KOPT-K1 (cell line): Measurements from ENCODE around the gene LMO1.

ENCODE experiments used
- H3K27ac ChIP-seq: fragments of 200-600 bp; sonication (generic); 2 replicates; pipeline ENCODE4 v1.5.1; 2016; ENCODE audit warnings: antibody characterized with exemption, mild to moderate bottlenecking, low read depth, low read length; ENCODE audit not compliant: poor library complexity, severe bottlenecking
- H3K36me3 ChIP-seq: fragments of 200-600 bp; sonication (generic); 2 replicates; pipeline ENCODE4 v1.5.1; 2017; ENCODE audit warnings: antibody characterized with exemption, mild to moderate bottlenecking, low read length, moderate library complexity; ENCODE audit not compliant: insufficient read depth
- H3K9me3 ChIP-seq: fragments of 200-600 bp; sonication (generic); 2 replicates; pipeline ENCODE4 v1.5.1; 2017; ENCODE audit warnings: antibody characterized with exemption, low read length, mild to moderate bottlenecking; ENCODE audit not compliant: insufficient read depth, poor library complexity, severe bottlenecking

LMO1 gene

DNA sequence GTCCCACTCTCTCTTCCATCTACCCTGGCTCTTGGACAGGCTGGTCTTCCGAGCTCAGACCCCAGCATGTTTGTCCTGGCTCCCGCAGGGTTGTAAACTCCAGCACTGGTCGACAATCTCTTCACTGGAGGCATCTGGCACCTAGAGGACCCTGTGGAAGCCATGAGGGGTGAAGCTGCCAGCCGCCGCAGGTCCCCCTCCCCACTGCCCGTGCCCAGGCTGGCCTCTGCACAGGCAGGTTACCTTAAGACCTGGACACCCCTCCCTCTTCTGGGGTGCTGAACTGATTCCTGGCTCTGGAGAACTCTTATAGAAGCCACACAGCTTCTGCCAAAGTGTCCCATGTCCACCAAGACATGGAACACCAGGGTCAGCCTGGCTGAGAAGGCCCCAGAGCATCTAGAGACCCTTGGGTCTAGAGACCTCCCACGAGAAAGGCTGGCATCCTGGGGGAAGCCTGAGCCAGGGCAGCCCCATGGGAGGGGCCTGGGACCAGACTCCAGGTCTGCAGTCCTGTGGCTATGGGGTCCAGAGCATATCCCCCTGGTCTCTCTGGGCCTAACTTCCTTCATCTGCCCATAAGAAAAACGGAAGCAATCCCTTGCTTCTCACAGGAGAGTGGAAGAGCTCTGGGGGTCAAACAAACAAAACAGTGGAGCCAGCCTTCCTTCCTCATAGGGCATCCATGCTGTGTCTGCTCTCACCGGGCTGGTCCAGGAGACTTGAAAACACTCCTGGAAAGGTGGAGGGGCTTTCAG is 30.6 kb downstream of the LMO1 start:
- no peak overlapping the region for H3K27ac ChIP-seq

DNA sequence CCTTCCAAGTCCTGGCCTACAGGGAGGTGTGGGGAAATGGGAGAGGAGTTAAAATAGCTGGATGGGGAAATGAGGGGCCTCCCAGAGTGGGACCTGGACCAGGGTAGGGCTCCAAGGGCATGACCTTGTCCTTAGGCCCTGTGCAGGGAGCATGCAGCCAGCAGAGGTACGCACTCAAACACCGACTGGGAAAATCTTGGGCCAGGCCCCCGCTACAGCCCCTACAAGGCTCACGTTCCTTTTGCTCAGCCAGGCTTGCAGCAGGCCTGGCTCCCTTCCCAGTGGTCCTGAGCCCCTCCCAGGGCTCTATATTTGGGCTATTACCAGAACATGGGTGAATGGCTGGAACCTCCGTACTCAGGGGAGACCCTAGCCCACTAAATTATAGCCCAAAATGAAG is 31.3 kb downstream of the LMO1 start:
- no peaks in the 10 kb centered on the region for H3K9me3 ChIP-seq
- H3K27ac ChIP-seq: no peak overlapping the region

More for the DNA sequence above, 30.6 kb downstream of the LMO1 start:
- no peaks in the 10 kb centered on the region for H3K9me3 ChIP-seq
- no peaks in the 10 kb centered on the region for H3K36me3 ChIP-seq

DNA sequence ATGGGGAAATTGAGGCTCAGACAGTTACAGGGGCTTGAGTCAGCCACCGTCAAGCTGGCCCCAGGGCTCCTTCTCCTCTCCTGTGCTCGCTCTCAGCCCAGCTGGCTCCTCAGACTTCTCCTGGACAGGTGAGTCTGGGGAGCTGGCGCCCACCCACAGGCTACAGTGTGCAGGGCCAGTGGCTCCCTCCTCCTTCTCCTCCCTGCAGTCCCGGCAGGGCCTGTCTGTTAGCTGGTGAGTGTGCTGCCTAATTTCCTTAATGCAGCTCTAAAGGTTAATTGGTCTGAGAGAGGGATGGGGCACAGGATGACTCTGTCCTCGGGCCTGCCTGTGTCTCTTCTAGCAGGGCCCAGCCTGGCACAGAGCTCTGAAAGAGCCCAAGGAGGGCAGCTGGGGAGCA is 31.7 kb downstream of the LMO1 start:
- H3K36me3 ChIP-seq: no peaks in the 10 kb centered on the region
- H3K27ac ChIP-seq: no peak overlapping the region
- H3K9me3 ChIP-seq: no peaks in the 10 kb centered on the region

More for the DNA sequence above, 31.3 kb downstream of the LMO1 start:
- no peaks in the 10 kb centered on the region for H3K36me3 ChIP-seq

DNA sequence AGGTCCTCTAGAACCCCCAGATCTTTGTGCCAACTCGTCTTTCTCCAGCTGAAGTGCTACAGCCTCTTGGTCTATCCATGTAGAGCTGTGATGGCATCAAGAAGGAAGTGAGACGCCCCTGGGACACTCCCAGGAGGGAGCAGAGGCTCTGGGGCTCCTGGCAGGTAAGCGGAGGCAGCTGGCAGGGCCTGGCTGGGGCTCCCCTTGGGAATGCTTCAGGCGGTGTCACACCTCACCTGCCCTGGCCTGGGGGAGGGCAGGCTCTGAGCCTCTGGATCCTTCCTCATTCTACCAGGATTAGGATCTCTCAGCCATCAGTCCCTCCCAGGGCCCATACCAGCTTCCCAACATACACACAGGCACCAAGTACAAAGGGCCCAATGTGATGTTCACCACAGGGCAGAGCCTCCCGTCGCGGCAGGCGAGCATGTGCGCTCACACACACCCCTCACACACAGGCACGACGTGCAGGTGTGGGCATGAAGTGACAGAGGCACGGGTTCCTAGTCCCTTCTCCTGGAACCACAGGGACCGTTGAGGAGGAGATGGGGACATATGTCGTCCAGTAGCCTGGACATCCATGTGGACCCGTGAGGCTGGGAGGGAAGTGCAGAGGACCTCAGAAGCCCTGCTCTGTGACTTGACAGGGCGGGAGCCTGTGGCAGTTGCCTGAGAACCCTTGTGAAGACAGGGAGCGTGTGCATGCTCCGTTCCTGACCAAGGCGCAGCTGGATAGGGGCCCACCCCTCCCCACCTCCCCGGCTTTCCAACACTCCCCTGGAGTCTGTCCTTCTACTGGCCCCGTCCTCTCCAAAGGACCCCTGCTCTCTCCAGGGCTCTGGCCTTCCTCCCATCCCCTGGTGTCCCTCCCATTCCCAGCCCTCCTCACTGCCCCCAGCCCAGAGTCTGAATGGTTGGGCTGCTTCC is 32.5 kb downstream of the LMO1 start:
- H3K27ac ChIP-seq: no peak overlapping the region
- H3K36me3 ChIP-seq: no peaks in the 10 kb centered on the region
- no peaks in the 10 kb centered on the region for H3K9me3 ChIP-seq

DNA sequence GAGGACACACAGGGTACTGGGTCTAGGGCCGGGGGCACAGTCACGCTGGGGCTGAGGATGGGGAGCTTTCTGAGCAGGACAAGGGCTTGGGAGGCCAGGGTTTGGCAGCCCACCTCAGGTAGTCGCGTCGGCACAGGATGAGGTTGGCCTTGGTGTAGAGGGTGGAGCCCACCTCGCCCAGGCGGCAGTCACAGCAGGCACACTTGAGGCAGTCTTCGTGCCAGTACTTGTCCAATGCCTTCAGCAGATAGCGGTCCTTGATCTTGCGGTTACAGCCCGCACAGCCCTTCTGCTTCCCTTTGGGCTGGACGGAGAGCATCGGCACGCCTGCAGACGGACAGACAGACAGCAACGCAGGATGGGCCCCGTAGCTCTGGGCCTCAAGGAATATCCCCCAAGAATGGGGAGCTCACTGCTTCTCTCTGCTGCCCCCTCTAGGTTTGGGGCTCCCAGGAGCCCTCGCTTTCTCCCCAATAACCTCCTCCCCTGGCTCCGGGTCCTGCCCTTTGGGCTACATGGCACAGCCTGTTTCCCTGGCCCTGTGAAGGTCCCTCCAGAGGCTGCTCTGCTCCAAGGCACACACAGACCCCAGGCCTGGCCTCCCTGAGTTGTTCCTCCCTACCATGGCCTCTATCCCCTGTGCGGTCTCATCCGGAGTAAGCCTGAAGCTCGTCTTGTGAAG is 33.4 kb downstream of the LMO1 start:
- Histone ChIP-seq H3K9me3 (no peaks in the 10 kb centered on the region), H3K36me3 (no peaks in the 10 kb centered on the region)

GRCh38 chr11:8229299-8230177 is 34.1 kb downstream of the LMO1 start:
- Histone ChIP-seq H3K36me3 (no peaks in the 10 kb centered on the region), H3K9me3 (no peaks in the 10 kb centered on the region), H3K27ac (no peak overlapping the region)

More for the DNA sequence above, 33.4 kb downstream of the LMO1 start:
- H3K27ac ChIP-seq: no peak overlapping the region

DNA sequence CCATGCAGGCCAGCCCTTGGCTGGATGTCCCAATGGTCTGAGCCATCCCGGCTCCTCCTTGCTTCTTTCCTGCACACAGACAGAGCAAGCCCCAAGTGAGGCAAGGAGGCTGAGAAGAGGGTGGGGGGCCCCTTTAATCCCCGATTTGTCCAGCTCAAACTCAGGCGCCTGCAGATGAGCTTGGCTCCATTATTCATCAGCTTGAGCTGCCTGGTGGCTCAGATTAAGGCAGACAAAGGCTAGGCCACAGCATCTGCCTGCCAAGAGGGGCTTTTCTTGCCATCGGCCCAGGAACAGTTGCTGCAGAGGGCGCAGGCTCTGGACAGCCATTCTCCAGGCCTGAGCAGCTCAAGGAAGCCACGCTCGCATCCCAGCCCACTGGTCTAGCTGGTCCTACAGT is 35.4 kb downstream of the LMO1 start:
- Histone ChIP-seq H3K9me3 (no peaks in the 10 kb centered on the region), H3K27ac (no peak overlapping the region)

DNA sequence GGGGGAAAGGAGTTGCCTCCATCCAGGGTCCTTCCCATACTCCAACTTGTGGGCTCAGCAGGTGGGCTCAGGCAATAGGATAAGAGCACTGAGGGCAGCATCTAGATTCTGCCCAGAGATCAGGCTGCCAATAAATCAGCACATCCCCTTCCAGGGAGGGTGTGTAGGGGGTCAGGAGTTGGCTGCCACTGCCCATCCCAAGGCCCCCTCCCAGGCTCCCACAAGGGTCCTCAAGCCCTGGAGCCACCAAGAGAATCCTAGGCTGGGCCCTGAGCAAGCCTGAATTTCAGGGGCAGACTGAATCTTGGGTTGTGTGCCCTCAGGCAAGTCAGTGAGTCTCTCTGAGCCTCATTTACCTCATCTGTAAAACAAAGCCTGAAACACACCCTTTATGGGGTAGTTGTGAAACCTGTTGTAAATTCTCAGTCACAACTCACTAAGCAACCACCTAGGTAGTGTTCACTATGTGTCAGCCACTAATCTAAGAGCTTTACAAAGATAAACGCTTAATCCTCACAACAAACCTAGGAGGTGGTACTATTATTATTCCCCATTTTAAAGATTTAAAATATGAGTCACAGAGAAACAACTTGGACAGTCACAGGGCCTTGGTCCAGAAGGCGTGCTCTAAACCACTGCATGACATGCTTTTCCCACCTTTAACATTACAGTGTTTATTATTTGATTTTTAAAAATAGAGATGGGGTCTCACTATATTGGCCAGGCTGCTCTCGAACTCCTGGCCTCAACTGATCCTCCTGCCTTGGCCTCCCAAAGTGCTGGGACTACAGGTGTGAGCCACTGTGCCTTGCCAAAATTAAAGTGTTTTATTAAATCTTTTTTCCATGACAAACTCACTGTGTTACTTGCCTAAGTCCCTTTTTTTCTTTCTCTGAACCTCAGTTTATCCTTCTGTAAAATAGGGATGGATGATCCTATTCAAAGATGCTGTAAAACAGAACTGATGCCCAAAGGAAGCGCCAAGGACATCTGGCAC is 36.2 kb downstream of the LMO1 start:
- Histone ChIP-seq H3K36me3 (no peaks in the 10 kb centered on the region), H3K27ac (no peak overlapping the region), H3K9me3 (no peaks in the 10 kb centered on the region)

More for the DNA sequence above, 35.4 kb downstream of the LMO1 start:
- H3K36me3 ChIP-seq: no peaks in the 10 kb centered on the region

- H3K36me3 ChIP-seq: no peaks in the 10 kb centered on the region
- H3K27ac ChIP-seq: no peak overlapping the region
- no peaks in the 10 kb centered on the region for H3K9me3 ChIP-seq
These were observed 38.1 kb downstream of the LMO1 start for GRCh38 chr11:8225589-8226036.

- no peaks in the 10 kb centered on the region for H3K36me3 ChIP-seq
- H3K27ac ChIP-seq: no peak overlapping the region
- H3K9me3 ChIP-seq: no peaks in the 10 kb centered on the region
These were observed 39.0 kb downstream of the LMO1 start for GRCh38 chr11:8224711-8225110.

DNA sequence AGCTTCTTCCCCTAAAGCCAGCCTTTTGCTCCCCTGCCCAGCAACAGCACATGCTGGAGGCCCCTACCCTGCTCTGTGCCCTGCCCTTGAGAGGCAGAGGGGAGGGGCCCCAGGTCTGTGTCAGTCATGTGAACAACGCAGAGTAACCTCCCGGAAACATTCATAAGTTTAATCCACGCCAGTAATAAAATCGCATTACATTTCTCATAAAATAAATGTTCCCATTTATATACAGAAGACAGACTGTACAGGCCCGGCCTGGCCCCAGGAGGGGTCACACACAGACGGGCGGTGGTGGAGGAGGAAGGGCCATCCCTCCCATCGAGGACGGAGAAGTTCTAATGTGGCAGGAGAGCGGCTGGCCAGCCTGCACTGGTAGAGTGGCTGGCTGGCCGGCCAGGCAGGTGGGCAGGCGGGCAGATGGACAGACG is 39.5 kb downstream of the LMO1 start:
- no peak overlapping the region for H3K27ac ChIP-seq
- H3K36me3 ChIP-seq: no peaks in the 10 kb centered on the region
- no peaks in the 10 kb centered on the region for H3K9me3 ChIP-seq

DNA sequence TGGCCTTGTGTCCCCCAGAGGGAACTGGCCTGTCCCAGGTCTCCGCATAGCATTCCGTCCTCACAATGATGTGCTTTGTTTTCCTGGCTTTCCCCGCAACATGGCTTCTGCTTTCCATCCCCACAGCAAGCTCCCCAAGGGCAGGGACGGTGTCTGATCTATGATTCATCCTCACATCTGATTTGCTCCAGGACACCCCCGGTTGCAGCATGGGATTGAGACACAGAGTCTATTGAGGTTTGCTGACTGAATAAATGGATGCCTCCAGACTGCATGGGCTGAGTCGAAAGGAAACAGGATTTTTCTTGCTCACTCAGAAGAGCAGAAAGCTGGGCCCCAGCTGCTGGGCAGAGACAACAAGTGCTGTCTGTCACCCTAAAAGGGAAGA is 40.2 kb downstream of the LMO1 start:
- no peaks in the 10 kb centered on the region for H3K9me3 ChIP-seq
- no peaks in the 10 kb centered on the region for H3K36me3 ChIP-seq
- no peak overlapping the region for H3K27ac ChIP-seq

DNA sequence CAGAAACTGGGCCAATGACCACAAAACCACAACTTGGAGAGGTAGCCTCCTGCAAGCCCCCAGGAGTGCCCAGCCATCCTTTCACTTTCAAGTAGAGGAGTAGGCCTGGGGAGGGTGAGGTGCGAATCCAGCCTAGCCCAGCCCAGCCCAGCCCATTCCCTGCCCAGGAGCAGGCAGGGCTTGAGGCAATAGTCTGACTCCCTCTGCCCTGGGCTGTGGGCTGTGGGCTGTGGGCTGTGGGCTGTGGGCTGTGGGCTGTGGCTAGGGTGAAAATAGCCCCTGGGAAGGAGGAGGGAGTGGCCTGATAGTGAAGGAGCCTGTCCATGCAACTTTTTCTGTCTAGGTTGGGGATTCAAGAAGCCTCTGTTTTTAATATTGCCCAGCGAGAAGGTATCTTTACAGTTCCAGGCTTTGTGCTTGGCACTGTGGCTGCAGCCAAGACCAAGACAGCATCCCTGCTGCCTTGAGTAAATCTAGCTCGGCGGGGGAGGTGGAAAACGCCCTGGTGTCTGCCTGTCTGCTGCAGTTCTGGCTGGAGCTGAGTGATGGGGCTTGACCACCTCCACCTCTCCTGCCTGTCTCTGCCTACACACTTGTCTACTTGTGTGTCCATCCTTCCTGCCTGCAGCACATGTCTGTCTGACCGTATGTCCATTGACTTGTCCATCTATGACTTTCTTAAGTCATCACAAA is 40.7 kb downstream of the LMO1 start:
- Histone ChIP-seq H3K27ac (no peak overlapping the region), H3K36me3 (no peaks in the 10 kb centered on the region), H3K9me3 (no peaks in the 10 kb centered on the region)
